ENCODE results near the gene CTRB2.

DNA sequence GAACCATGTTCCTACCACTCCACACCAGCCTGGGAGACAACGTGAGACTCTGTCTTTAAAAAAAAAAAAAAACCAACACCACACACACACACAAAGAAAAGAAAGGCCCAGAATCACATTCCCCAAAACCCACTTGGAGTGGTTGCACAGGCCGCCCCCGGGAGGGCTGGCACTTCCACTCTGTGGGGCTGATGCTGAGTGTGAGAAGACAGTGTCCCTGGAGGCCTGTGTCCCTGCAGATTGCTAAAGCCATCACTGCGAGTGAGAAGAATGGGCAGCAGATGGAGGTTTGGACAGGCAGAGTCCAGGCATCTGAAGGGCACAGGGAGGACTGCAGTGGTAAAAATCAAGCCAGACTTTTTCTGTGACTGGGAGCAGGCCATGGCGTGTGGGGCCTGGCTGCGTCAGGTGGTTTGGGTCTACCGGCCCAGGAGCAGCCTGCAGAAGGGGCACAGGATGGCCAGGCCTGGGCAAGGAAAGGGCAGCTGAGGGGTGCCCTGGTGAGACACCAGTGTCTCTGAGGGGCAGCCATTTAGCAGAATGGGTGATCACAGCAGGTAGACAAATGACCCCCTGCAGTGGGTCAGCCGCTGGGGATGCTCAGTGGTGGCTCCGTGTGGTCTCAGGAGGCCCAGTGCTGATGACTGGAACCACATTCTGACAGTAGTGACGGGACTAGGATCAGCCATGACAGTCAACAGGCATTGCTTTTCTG, 13.1 kb downstream of the CTRB2 start:
- TF ChIP-seq, protein P1, sequence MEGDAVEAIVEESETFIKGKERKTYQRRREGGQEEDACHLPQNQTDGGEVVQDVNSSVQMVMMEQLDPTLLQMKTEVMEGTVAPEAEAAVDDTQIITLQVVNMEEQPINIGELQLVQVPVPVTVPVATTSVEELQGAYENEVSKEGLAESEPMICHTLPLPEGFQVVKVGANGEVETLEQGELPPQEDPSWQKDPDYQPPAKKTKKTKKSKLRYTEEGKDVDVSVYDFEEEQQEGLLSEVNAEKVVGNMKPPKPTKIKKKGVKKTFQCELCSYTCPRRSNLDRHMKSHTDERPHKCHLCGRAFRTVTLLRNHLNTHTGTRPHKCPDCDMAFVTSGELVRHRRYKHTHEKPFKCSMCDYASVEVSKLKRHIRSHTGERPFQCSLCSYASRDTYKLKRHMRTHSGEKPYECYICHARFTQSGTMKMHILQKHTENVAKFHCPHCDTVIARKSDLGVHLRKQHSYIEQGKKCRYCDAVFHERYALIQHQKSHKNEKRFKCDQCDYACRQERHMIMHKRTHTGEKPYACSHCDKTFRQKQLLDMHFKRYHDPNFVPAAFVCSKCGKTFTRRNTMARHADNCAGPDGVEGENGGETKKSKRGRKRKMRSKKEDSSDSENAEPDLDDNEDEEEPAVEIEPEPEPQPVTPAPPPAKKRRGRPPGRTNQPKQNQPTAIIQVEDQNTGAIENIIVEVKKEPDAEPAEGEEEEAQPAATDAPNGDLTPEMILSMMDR (IDR thresholded peaks at IDR 0.05): no peak
- TF ChIP-seq EZH2 (IDR thresholded peaks at IDR 0.05): no peak

Data from neural progenitor cell (in vitro differentiated cells).